Ovary (tissue), 9 donors: ENCODE measurements around the gene GUK1. TPM values are rescaled to one million over a fixed set of nuclear protein-coding genes. Genes with fewer than 3 reads are reported as not detected.

Experiments
- DNase-seq, 5 donors: peaks; one replicate each; pipeline ENCODE4 v3.0.0-alpha.2; 2019 to 2020
- H3K27ac ChIP-seq, 2 donors: fragments of 200-600 bp; one replicate each; pipeline versions ENCODE4 v1.5.1 to v1.8.0; 2019 to 2022
- H3K27me3 ChIP-seq: fragments of 200-600 bp; one replicate; pipeline ENCODE4 v1.8.0; 2022
- H3K36me3 ChIP-seq: fragments of 200-600 bp; sonication (generic); one replicate; pipeline ENCODE4 v1.5.1; 2019
- H3K4me1 ChIP-seq: one replicate; pipeline ENCODE4 v1.8.1; 2013; ENCODE audit warnings: mild to moderate bottlenecking, moderate library complexity; ENCODE audit not compliant: insufficient read depth
- H3K4me3 ChIP-seq: fragments of 200-600 bp; sonication (generic); one replicate; pipeline ENCODE4 v1.5.1; 2017
- H3K9me3 ChIP-seq, 2 donors: fragments of 200-600 bp in 1 of 2; sonication (generic) in 1 of 2; one replicate each; pipeline versions ENCODE4 v1.5.1 to v1.8.1; 2013 to 2019; ENCODE audit warnings: mild to moderate bottlenecking in 1 of 2, moderate library complexity in 1 of 2
- EP300 ChIP-seq: sonication (generic); formaldehyde crosslinking; IDR thresholded peaks from one replicate; pipeline ENCODE4 v1.6.1; 2017; ENCODE audit warnings: antibody characterized with exemption
- POLR2A ChIP-seq: fragments of 450-650 bp; IDR thresholded peaks from one replicate; pipeline ENCODE4 v1.6.1; 2017; ENCODE audit warnings: antibody characterized with exemption, mild to moderate bottlenecking, moderate library complexity
- WGBS, 3 donors: extraction: QIAGEN DNeasy Blood & Tissue Kit in 1 of 3; methylation state at CpG; one replicate each; pipeline versions ENCODE4 v1.1.5 to v1.1.7; 2013 to 2017; 5-methylcytosine and 5-hydroxymethylcytosine counted together
- intact Hi-C, 4 donors: fragments of 100-400 bp; cut with DNase I; formaldehyde crosslinking; loops; one replicate each; pipeline versions ENCODE4 v1.11.0 to v1.15.1; 2022 to 2023
- polyA plus RNA-seq, 2 donors: library from polyadenylated mRNA; stranded (reverse); fragments of 200-250 nt in 1 of 2; fragments of 350-450 nt in 1 of 2; fragmentation: Illumina TruSeq in 1 of 2; extraction: RNeasy Lipid Tissue Mini Kit (QIAGEN cat#74804) in 1 of 2; gene quantifications; one replicate each; pipeline ENCODE4 v1.2.3, GENCODE V29; 2013 to 2014
- total RNA-seq, 7 donors: library from RNA; depleted of rRNA in 2 of 7; stranded (reverse); fragments of >200 nt in 2 of 7; fragmentation: NEBNext Ultra II Directional in 3 of 7; extraction: Animal tissue kit (Norgen Biotek cat#: 25700) in 3 of 7; gene quantifications; one replicate each; pipeline versions ENCODE4 v1.1.0 to v1.2.4, GENCODE V29; 2016 to 2023
- TF ChIP-seq, protein P1 (sequence below), 3 donors: fragments of 450-650 bp in 2 of 3; fragments of 200-600 bp in 1 of 3; IDR thresholded peaks; one replicate each; pipeline versions ENCODE4 v1.5.1 to v1.8.0; 2016 to 2022; ENCODE audit warnings: antibody characterized with exemption in 3 of 3, mild to moderate bottlenecking in 1 of 3
- donor health status: DM: no; HTN: no; CAD: no; lungs with moderate emphysema.
- donor health status: DM: no; HTN: no; CAD: no.
- donor health status: Bipolar disorder and iron deficiency.
- donor health status: DM: yes; HTN: yes; CAD: no.
- donor health status: DM: no; HTN: no; CAD: no.
- donor health status: DM: yes; HTN: yes; CAD: no.

GUK1 gene
- total and polyA plus RNA-seq, 9 donors: 17.7 to 256 (median 171) TPM

DNA sequence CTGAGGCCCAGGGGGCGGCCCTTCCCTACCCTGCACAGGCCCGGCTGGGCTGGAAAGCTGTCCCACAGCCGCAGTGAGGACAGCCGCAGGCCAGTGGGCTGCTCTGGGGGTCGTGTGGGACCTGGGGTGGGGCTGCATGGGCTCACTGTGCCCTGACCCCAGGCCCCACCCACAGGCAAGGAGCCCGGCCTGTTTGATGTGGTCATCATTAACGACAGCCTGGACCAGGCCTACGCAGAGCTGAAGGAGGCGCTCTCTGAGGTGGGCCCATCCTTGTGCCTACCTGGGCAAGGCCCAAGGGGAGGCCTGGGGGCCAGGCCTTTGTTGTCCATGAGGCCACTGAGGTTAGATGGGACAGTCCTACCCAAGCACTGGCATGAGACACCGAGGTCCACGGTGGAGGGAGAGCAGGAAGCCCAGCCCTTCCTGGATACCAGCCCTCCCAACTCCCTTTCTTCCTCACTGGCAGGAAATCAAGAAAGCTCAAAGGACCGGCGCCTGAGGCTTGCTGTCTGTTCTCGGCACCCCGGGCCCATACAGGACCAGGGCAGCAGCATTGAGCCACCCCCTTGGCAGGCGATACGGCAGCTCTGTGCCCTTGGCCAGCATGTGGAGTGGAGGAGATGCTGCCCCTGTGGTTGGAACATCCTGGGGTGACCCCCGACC, 8.2 kb downstream of the GUK1 start:
- Histone ChIP-seq H3K36me3 (no peaks in the 10 kb centered on the region), H3K4me3 (no peak overlapping the region), H3K4me1 (peaks cover 25% of the 10 kb centered on the region), H3K27me3 (no peaks in the 10 kb centered on the region), H3K27ac (peak overlapping the region; percentile 97 to 99), H3K9me3 (no peaks in the 10 kb centered on the region)
- WGBS, 3 donors: 51 to 53% (median 51%) methylated on average over 18 of the region's 18 CpGs
- intact Hi-C loops: no loop called here
- TF ChIP-seq, protein P1, sequence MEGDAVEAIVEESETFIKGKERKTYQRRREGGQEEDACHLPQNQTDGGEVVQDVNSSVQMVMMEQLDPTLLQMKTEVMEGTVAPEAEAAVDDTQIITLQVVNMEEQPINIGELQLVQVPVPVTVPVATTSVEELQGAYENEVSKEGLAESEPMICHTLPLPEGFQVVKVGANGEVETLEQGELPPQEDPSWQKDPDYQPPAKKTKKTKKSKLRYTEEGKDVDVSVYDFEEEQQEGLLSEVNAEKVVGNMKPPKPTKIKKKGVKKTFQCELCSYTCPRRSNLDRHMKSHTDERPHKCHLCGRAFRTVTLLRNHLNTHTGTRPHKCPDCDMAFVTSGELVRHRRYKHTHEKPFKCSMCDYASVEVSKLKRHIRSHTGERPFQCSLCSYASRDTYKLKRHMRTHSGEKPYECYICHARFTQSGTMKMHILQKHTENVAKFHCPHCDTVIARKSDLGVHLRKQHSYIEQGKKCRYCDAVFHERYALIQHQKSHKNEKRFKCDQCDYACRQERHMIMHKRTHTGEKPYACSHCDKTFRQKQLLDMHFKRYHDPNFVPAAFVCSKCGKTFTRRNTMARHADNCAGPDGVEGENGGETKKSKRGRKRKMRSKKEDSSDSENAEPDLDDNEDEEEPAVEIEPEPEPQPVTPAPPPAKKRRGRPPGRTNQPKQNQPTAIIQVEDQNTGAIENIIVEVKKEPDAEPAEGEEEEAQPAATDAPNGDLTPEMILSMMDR (IDR thresholded peaks at IDR 0.05): no peak
- TF ChIP-seq POLR2A: no peak
- no peak for TF ChIP-seq EP300
- DNase-seq: peak; percentile 41 to 59 (median 47)

DNA sequence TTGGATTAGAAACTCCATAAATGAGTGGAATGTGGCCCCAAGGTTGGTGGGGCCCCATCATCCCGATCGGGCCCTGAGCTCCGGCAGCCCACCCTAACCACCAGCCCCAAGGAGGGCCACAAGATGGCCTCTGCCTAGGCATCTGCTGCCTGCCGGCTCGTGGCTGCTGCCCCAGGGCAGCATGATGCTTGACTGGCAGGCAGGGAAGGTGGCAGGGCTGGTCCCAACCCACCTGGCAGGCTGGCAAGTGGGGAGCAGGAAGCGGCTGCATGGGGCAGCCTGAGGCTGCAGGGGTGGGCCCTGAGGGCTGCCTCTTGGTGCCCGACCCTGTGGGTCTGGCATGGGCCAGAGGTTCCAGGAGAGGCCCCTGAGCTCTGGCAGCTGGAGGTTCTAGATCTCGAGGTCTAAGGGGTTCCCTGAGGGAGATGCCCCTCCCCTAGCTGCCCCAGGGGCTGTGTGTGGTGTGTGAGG, 8.9 kb downstream of the GUK1 start:
- Histone ChIP-seq H3K4me3 (no peak overlapping the region), H3K4me1 (peaks cover 25% of the 10 kb centered on the region)

DNA sequence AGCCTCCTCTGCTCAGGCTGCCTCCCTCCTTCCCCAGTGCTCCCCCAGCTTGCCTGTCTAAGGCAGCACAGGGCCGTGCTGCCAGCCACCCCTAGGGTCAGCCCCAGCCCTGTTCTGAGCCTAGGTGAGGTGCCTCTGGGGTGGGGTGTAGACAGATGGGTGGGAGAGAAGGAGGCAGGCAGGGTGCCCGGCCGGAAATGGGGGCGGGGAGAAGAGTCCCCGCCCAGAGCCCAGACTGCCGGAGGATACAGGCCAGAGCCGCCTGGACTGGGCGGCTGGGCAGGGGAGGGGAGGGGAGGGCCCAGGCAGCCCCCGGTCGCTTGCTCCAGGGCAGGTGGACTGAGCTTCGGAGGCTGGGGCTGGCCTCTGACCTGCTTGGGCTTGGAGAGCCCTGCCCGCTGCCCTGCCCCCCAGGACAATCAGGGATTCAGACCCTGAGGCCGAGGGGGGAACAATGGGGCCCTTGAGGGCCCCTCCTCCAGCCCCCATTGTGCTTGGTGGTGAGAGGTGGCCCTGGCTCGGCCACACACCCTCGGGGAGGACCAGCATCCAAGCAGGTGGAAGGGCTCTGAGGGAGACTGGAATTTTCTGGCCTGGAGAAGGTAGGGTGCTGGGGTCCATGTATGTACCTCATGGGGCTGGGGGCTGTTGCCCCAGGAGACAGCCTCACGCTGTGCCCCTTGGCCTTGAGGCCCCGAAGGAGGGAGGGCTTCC, 9.5 kb downstream of the GUK1 start, which contains the start of gene GJC2:
GJC2 (plus strand) TSS at position 525 of the 714 bp plus-strand sequence. CDS start 7,829 bp downstream, outside the sequence.
- H3K9me3 ChIP-seq: no peaks in the 10 kb centered on the region
- peaks cover 25% of the 10 kb centered on the region for H3K4me1 ChIP-seq
- H3K27me3 ChIP-seq: no peaks in the 10 kb centered on the region
- peak within 1 kb of the TSS; percentile 97 to 99 for H3K27ac ChIP-seq
- peak; percentile 79 to 84 (median 82) for DNase-seq
- intact Hi-C loops: no loop called here
- H3K4me3 ChIP-seq: peak within 1 kb of the TSS; percentile 29
- no peaks in the 10 kb centered on the region for H3K36me3 ChIP-seq
- WGBS, 3 donors: 14 to 18% (median 18%) methylated on average over 13 to 17 of the region's 17 CpGs
- no peak for TF ChIP-seq POLR2A
- no peak for TF ChIP-seq EP300
- TF ChIP-seq, protein P1 (IDR thresholded peaks at IDR 0.05): no peak

More for the DNA sequence above, 8.9 kb downstream of the GUK1 start:
- Histone ChIP-seq H3K9me3 (no peaks in the 10 kb centered on the region), H3K27ac (peak overlapping the region; percentile 97 to 99), H3K27me3 (no peaks in the 10 kb centered on the region), H3K36me3 (no peaks in the 10 kb centered on the region)
- no peak for TF ChIP-seq POLR2A
- TF ChIP-seq, protein P1 (IDR thresholded peaks at IDR 0.05): no peak
- TF ChIP-seq EP300: no peak
- DNase-seq: peak in 2 of 5 donors; percentile 31 to 54
- intact Hi-C loops: no loop called here
- WGBS, 3 donors: 45 to 62% (median 48%) methylated on average over 8 of the region's 8 CpGs

DNA sequence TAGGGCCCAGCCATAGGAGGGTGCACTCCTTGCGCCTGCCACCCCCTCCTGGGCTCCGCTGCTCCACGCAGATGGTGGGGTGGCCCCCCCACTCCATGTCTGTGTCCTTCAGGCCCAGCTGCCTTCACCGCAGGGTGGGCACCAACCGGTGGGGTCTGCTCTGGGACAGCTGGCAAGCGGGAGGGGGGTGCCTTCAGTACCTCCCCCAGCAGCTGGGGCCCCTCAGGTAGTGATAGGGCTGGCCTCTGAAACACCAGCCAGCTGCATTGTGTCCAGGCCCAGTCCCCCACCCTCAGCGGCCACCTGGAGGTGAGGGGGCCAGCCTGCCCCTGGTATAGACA, 10.0 kb downstream of the GUK1 start:
- H3K36me3 ChIP-seq: no peaks in the 10 kb centered on the region
- peaks cover 25% of the 10 kb centered on the region for H3K4me1 ChIP-seq
- peak overlapping the region; percentile 29 for H3K4me3 ChIP-seq
- no peaks in the 10 kb centered on the region for H3K9me3 ChIP-seq
- DNase-seq: peak; percentile 60 to 74 (median 69)
- 24 to 39% (median 36%) methylated on average over 7 of the region's 7 CpGs for WGBS, 3 donors
- H3K27me3 ChIP-seq: no peaks in the 10 kb centered on the region
- TF ChIP-seq EP300 (no peak), POLR2A (no peak)
- TF ChIP-seq, protein P1 (IDR thresholded peaks at IDR 0.05): no peak
- intact Hi-C loops: no loop called here
- peak overlapping the region; percentile 97 to 99 for H3K27ac ChIP-seq
